Nephron (organoid): Measurements from ENCODE around the gene MRTFB.

Experiments used
- H3K27ac Mint-ChIP-seq, 3 experiments: 2 replicates each; pipeline ENCODE4 v1.8.0; 2020; ENCODE audit warnings: mixed read lengths in 3 of 3, mild to moderate bottlenecking in 2 of 3, moderate library complexity in 1 of 3
- H3K27me3 Mint-ChIP-seq: 2 replicates; pipeline ENCODE4 v1.8.0; 2021; ENCODE audit warnings: low read depth, mild to moderate bottlenecking, moderate library complexity, mixed read lengths
- H3K36me3 Mint-ChIP-seq: 2 replicates; pipeline ENCODE4 v1.8.0; 2020; ENCODE audit warnings: low read depth, mixed read lengths
- H3K4me1 Mint-ChIP-seq: 2 replicates; pipeline ENCODE4 v1.8.0; 2020; ENCODE audit warnings: mixed read lengths
- H3K4me3 Mint-ChIP-seq, 3 experiments: 2 replicates each; pipeline ENCODE4 v1.8.0; 2020; ENCODE audit warnings: mild to moderate bottlenecking in 3 of 3, mixed read lengths in 3 of 3, moderate library complexity in 2 of 3
- H3K9me3 Mint-ChIP-seq: 2 replicates; pipeline ENCODE4 v1.8.0; 2020; ENCODE audit warnings: mixed read lengths
- TF ChIP-seq, protein P1 (sequence below), 3 experiments: fragments of 200-600 bp; sonication (generic); IDR thresholded peaks; one replicate each; pipeline ENCODE4 v1.5.0; 2021; ENCODE audit warnings: antibody characterized with exemption in 3 of 3; ENCODE audit not compliant: unreplicated experiment in 3 of 3

MRTFB gene

DNA sequence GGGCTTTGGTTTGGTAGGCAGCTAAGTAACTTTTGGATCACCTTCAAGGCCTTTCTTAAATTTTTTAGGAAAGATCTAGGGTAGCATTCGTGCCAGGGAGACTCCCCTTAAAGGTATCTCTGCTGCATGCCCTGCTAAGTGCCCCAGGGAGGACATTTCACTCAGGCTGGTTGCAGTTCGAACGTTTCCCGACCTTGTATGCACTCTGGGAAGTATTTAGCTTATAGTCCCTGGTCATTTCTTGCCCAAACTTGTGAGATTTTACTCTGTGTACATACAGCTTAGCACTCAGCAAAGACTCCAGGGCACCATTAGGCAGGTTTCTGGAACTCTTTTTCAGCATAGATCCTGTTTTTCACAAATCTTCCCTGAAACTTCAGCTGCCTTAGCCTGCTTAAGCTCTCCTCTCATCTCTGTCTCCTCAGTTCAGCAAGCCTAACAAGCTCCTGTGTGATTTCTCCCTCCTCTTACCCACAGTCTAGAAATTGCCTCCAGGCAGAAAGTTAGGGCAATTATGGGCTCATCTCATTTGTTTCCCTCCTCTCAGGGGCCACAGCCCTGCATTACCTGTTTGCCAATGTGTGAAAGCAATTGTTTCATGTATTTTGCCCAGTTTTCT is 84.6 kb downstream of the MRTFB start:
- H3K9me3 Mint-ChIP-seq, result no peaks in the 10 kb centered on the region
- no peaks in the 10 kb centered on the region for H3K27me3 Mint-ChIP-seq
- peaks cover 2% of the 10 kb centered on the region for H3K36me3 Mint-ChIP-seq
- peak overlapping the region in 1 of 3 experiments; percentile 7 for H3K27ac Mint-ChIP-seq
- H3K4me1 Mint-ChIP-seq, result peaks cover 14% of the 10 kb centered on the region
- no peak overlapping the region for H3K4me3 Mint-ChIP-seq
- TF ChIP-seq, protein P1, sequence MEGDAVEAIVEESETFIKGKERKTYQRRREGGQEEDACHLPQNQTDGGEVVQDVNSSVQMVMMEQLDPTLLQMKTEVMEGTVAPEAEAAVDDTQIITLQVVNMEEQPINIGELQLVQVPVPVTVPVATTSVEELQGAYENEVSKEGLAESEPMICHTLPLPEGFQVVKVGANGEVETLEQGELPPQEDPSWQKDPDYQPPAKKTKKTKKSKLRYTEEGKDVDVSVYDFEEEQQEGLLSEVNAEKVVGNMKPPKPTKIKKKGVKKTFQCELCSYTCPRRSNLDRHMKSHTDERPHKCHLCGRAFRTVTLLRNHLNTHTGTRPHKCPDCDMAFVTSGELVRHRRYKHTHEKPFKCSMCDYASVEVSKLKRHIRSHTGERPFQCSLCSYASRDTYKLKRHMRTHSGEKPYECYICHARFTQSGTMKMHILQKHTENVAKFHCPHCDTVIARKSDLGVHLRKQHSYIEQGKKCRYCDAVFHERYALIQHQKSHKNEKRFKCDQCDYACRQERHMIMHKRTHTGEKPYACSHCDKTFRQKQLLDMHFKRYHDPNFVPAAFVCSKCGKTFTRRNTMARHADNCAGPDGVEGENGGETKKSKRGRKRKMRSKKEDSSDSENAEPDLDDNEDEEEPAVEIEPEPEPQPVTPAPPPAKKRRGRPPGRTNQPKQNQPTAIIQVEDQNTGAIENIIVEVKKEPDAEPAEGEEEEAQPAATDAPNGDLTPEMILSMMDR (IDR thresholded peaks at IDR 0.05; ENCODE audit: unreplicated experiment in 3 of 3), result no peak

DNA sequence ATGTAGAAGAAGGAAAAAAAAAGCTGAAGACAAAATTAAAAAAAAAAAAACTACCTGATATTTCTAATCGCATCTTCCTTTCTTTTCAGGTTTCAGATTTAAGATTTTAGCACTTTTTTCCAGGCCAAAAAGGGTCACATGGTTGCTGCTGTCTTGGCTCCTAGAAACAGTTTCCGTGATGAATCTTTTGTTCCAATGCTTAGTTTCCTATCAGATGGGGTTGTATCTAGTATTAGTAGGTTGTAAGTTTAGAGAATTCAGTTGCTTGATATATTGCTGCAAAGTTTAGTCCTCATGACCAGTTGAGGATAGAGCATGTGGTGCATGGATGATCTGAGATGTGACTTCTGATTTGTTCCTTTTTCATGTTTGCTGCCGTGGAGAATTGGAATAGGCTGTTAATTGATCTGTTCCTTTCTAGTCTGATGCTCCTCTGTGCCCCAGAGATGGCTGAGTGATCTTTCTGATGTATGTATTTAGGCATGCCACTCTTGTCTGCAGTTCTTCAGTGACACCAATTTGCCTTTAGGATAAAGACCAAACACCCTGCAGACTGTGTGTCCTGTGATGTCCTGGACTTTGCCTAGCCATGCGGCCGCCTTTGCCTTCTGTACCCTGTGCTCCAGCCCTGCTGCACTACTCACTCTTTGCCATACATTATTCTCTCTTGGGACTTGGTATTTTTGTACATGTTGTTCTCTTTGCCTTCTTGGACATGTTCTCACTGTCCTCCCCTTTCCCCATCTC is 94.0 kb downstream of the MRTFB start:
- H3K4me3 Mint-ChIP-seq, result no peak overlapping the region
- H3K9me3 Mint-ChIP-seq, result no peaks in the 10 kb centered on the region
- H3K36me3 Mint-ChIP-seq, result peaks cover 3% of the 10 kb centered on the region
- peaks cover 5% of the 10 kb centered on the region for H3K4me1 Mint-ChIP-seq
- no peaks in the 10 kb centered on the region for H3K27me3 Mint-ChIP-seq
- peak overlapping the region in 1 of 3 experiments; percentile 18 for H3K27ac Mint-ChIP-seq
- TF ChIP-seq, protein P1 (IDR thresholded peaks at IDR 0.05; ENCODE audit: unreplicated experiment in 3 of 3), result no peak

DNA sequence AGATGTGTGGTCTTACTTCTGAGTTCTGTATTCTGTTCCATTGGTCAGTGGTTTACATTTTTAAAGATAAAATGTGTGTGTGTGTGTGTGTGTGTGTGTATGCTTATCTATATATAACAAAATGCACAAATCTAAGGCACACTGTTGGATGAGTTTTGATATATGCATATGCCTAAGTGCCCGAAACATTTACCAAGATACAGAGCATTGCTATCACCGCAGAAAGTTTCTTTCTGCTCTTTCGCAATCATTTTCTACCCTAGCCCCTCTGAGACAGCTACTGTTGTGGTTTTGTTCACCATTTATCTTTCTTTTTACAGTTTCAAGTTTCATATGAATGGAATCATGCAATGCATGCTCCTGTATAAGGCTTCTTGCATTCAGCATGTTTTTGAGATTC is 97.0 kb downstream of the MRTFB start:
- peaks cover 22% of the 10 kb centered on the region for H3K36me3 Mint-ChIP-seq
- H3K27ac Mint-ChIP-seq, result no peak overlapping the region
- TF ChIP-seq, protein P1 (IDR thresholded peaks at IDR 0.05; ENCODE audit: unreplicated experiment in 3 of 3), result no peak

DNA sequence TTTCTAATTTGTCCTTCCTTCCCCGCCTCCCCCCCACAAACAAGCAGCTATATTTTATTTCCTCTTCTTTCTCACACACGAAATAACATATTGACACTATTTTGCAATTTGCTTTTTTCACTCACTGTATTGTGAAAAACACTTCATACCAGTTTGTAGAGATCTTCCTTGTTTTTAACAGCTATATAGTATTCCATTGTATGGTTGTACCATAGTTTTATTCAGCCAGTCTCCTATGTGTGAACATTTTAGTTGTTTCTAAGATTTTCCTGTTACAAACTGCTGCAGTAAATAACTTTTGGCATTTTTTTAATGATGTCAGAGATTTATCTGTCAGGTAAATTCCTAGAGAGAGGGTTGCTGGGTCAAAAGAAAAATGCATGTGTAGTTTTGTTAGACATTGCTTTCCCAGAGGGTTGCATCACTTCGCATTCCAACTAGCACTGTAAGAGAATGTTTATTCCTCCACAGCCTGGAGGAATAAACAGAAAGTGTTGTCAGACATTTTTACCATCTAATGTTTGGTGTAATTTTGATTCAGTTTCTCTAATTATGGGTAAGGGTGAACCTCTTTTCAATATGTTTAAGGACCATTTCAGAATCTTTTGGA is 101.2 kb downstream of the MRTFB start:
- Mint-ChIP-seq H3K4me3 (no peak overlapping the region), H3K36me3 (peaks cover 32% of the 10 kb centered on the region), H3K27ac (no peak overlapping the region), H3K4me1 (no peaks in the 10 kb centered on the region), H3K9me3 (peaks cover 13% of the 10 kb centered on the region), H3K27me3 (no peaks in the 10 kb centered on the region)
- TF ChIP-seq, protein P1 (IDR thresholded peaks at IDR 0.05; ENCODE audit: unreplicated experiment in 3 of 3), result no peak

More for the DNA sequence above, 97.0 kb downstream of the MRTFB start:
- Mint-ChIP-seq H3K9me3 (peaks cover 12% of the 10 kb centered on the region), H3K4me1 (peaks cover 5% of the 10 kb centered on the region), H3K4me3 (no peak overlapping the region), H3K27me3 (no peaks in the 10 kb centered on the region)

DNA sequence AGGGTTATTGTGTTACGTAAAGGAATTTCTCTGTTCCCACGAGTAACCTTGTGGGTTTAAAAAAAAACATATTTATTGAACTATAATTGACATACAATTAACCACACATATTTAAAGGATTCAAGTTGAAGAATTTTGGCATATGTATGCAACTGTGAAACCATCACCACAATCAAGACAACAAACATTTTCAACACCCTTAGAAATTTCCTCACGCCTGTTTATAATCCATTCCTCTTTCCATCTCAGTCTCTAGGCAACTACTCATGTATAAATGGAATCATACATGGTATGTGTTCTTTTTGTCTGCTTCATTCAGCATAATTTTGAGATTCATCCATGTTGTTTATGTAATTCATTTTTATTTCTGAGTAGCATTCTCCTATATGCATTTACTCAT is 104.0 kb downstream of the MRTFB start:
- Mint-ChIP-seq H3K9me3 (peaks cover 13% of the 10 kb centered on the region), H3K36me3 (peaks cover 31% of the 10 kb centered on the region), H3K4me1 (no peaks in the 10 kb centered on the region), H3K27ac (no peak overlapping the region), H3K4me3 (no peak overlapping the region), H3K27me3 (no peaks in the 10 kb centered on the region)
- TF ChIP-seq, protein P1 (IDR thresholded peaks at IDR 0.05; ENCODE audit: unreplicated experiment in 3 of 3), result no peak
